Thyroid gland (tissue), 4 donors: ENCODE measurements around the gene MTHFD1L.

ENCODE experiments used
- POLR2A ChIP-seq, 2 donors: fragments of 450-650 bp; IDR thresholded peaks; one replicate each; pipeline ENCODE4 v1.6.1; 2017; ENCODE audit warnings: antibody characterized with exemption in 2 of 2, mild to moderate bottlenecking in 2 of 2, moderate library complexity in 1 of 2
- TF ChIP-seq, protein P1 (sequence below), 6 experiments: fragments of 200-600 bp in 3 of 6; fragments of 450-650 bp in 3 of 6; sonication (generic) in 3 of 6; IDR thresholded peaks; one replicate each; pipeline ENCODE4 v1.5.1; 2016 to 2019; ENCODE audit warnings: antibody characterized with exemption in 6 of 6, mild to moderate bottlenecking in 2 of 6, inconsistent platforms in 1 of 6, moderate library complexity in 1 of 6

DNA sequence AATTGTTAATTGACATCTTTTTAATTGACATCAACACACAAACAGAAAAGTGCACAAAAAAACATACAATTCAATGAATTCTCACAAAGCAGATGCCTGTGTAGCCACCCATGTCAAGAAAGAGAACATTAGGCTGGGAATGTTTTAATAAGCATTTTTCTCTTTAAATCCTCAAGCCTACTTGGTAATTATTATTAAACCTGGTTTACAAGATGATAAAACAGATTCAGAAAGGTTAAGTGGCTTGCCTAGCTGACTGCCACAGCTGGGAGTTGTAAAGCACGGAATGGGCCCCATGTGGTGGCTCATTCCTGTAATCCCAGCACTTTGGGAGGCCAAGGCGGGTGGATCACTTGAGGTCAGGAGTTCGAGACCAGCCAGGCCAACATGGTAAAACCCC lies 284.3 kb downstream of the MTHFD1L start:
- TF ChIP-seq POLR2A (IDR thresholded peaks at IDR 0.05), result no peak
- TF ChIP-seq, protein P1, sequence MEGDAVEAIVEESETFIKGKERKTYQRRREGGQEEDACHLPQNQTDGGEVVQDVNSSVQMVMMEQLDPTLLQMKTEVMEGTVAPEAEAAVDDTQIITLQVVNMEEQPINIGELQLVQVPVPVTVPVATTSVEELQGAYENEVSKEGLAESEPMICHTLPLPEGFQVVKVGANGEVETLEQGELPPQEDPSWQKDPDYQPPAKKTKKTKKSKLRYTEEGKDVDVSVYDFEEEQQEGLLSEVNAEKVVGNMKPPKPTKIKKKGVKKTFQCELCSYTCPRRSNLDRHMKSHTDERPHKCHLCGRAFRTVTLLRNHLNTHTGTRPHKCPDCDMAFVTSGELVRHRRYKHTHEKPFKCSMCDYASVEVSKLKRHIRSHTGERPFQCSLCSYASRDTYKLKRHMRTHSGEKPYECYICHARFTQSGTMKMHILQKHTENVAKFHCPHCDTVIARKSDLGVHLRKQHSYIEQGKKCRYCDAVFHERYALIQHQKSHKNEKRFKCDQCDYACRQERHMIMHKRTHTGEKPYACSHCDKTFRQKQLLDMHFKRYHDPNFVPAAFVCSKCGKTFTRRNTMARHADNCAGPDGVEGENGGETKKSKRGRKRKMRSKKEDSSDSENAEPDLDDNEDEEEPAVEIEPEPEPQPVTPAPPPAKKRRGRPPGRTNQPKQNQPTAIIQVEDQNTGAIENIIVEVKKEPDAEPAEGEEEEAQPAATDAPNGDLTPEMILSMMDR (IDR thresholded peaks at IDR 0.05), result no peak
